ENCODE data around the gene RAP1GAP. TPM values are rescaled to one million over a fixed set of nuclear protein-coding genes. Genes with fewer than 3 reads are reported as not detected.

Gene RAP1GAP
- polyA plus RNA-seq, 3 donors: 0.04 TPM; not detected in 2

GRCh38 chr1:21560916-21561638 lies 108.1 kb downstream of the RAP1GAP start:
- H3K27ac ChIP-seq (ENCODE audit: low read depth in 1 of 2, low read length in 2 of 2): no peak overlapping the region
- Mint-ChIP-seq H3K27ac (no peak overlapping the region), H3K27me3 (ENCODE audit: low read depth in 3 of 3) (peaks cover 21 to 39% (median 23%) of the 10 kb centered on the region in 3 donors), H3K4me3 (no peak overlapping the region), H3K4me1 (no peaks in the 10 kb centered on the region), H3K36me3 (no peaks in the 10 kb centered on the region), H3K9me3 (peaks cover 0 to 3% (median 0%) of the 10 kb centered on the region in 7 donors)
- H3K27me3 ChIP-seq (ENCODE audit: control insufficient read depth in 2 of 2, insufficient read depth in 2 of 2, low read length in 2 of 2): peaks cover 0 to 2% of the 10 kb centered on the region in 2 donors
- no peak overlapping the region for H2AFZ ChIP-seq (ENCODE audit: insufficient read depth, low read depth, low read length, poor library complexity, severe bottlenecking)
- TF ChIP-seq, protein P1, sequence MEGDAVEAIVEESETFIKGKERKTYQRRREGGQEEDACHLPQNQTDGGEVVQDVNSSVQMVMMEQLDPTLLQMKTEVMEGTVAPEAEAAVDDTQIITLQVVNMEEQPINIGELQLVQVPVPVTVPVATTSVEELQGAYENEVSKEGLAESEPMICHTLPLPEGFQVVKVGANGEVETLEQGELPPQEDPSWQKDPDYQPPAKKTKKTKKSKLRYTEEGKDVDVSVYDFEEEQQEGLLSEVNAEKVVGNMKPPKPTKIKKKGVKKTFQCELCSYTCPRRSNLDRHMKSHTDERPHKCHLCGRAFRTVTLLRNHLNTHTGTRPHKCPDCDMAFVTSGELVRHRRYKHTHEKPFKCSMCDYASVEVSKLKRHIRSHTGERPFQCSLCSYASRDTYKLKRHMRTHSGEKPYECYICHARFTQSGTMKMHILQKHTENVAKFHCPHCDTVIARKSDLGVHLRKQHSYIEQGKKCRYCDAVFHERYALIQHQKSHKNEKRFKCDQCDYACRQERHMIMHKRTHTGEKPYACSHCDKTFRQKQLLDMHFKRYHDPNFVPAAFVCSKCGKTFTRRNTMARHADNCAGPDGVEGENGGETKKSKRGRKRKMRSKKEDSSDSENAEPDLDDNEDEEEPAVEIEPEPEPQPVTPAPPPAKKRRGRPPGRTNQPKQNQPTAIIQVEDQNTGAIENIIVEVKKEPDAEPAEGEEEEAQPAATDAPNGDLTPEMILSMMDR (IDR thresholded peaks at IDR 0.05): no peak
- no peak overlapping the region for H3K9ac ChIP-seq (ENCODE audit: insufficient read depth, low read length, poor library complexity, severe bottlenecking)
- no peak overlapping the region for H3K4me3 ChIP-seq (replicated peaks in 1 of 3; ENCODE audit: low read depth in 2 of 3, low read length in 3 of 3)
- no peaks in the 10 kb centered on the region for H3K79me2 ChIP-seq (ENCODE audit: insufficient read depth, low read length)
- H3K4me2 ChIP-seq (replicated peaks; ENCODE audit: extremely low read depth, low read length, poor library complexity, severe bottlenecking): no peak overlapping the region
- H3K4me1 ChIP-seq (ENCODE audit: control insufficient read depth in 1 of 2, insufficient read depth in 2 of 2, low read length in 2 of 2): no peaks in the 10 kb centered on the region
- intact Hi-C loops (cut with micrococcal nuclease): no loop called here
- no peaks in the 10 kb centered on the region for H3K36me3 ChIP-seq (replicated peaks in 1 of 2; ENCODE audit: control insufficient read depth in 1 of 2, insufficient read depth in 2 of 2, low read length in 2 of 2)
- H3K9me3 ChIP-seq (replicated peaks in 1 of 2; ENCODE audit: control insufficient read depth in 1 of 2, insufficient read depth in 1 of 2, low read length in 2 of 2): no peaks in the 10 kb centered on the region
- WGBS (ENCODE audit: insufficient coverage): 90% methylated on average over 10 of the region's 12 CpGs
- no peaks in the 10 kb centered on the region for H4K20me1 ChIP-seq (ENCODE audit: insufficient read depth, low read length)
- DNase-seq: no peak

- no peaks in the 10 kb centered on the region for H3K4me1 Mint-ChIP-seq
- peaks cover 27 to 44% (median 30%) of the 10 kb centered on the region in 3 donors for H3K27me3 Mint-ChIP-seq (ENCODE audit: low read depth in 3 of 3)
Measured at GRCh38 chr1:21559788-21560567, 109.2 kb downstream of the RAP1GAP start.

More at GRCh38 chr1:21559788-21560567, 109.2 kb downstream of the RAP1GAP start:
- Mint-ChIP-seq H3K9me3 (peaks cover 0 to 3% (median 0%) of the 10 kb centered on the region in 7 donors), H3K4me3 (no peak overlapping the region), H3K27ac (no peak overlapping the region), H3K36me3 (no peaks in the 10 kb centered on the region)
- no peaks in the 10 kb centered on the region for H3K36me3 ChIP-seq (replicated peaks in 1 of 2; ENCODE audit: control insufficient read depth in 1 of 2, insufficient read depth in 2 of 2, low read length in 2 of 2)
- no peaks in the 10 kb centered on the region for H3K9me3 ChIP-seq (replicated peaks in 1 of 2; ENCODE audit: control insufficient read depth in 1 of 2, insufficient read depth in 1 of 2, low read length in 2 of 2)
- intact Hi-C loops (cut with micrococcal nuclease): no loop called here
- no peaks in the 10 kb centered on the region for H4K20me1 ChIP-seq (ENCODE audit: insufficient read depth, low read length)
- H3K4me3 ChIP-seq (replicated peaks in 1 of 3; ENCODE audit: low read depth in 2 of 3, low read length in 3 of 3): no peak overlapping the region
- H3K9ac ChIP-seq (ENCODE audit: insufficient read depth, low read length, poor library complexity, severe bottlenecking): no peak overlapping the region
- no peak overlapping the region for H3K27ac ChIP-seq (ENCODE audit: low read depth in 1 of 2, low read length in 2 of 2)
- H3K4me1 ChIP-seq (ENCODE audit: control insufficient read depth in 1 of 2, insufficient read depth in 2 of 2, low read length in 2 of 2): no peaks in the 10 kb centered on the region
- H3K27me3 ChIP-seq (ENCODE audit: control insufficient read depth in 2 of 2, insufficient read depth in 2 of 2, low read length in 2 of 2): peaks cover 0 to 2% of the 10 kb centered on the region in 2 donors
- no peak overlapping the region for H3K4me2 ChIP-seq (replicated peaks; ENCODE audit: extremely low read depth, low read length, poor library complexity, severe bottlenecking)
- no peak overlapping the region for H2AFZ ChIP-seq (ENCODE audit: insufficient read depth, low read depth, low read length, poor library complexity, severe bottlenecking)
- DNase-seq: no peak
- TF ChIP-seq, protein P1 (IDR thresholded peaks at IDR 0.05): no peak
- WGBS (ENCODE audit: insufficient coverage): 80% methylated on average over 3 of the region's 5 CpGs
- no peaks in the 10 kb centered on the region for H3K79me2 ChIP-seq (ENCODE audit: insufficient read depth, low read length)
